Astrocyte (in vitro differentiated cells and primary cell): ENCODE results near the gene PHC2. TPM values are rescaled to one million over a fixed set of nuclear protein-coding genes. Genes with fewer than 3 reads are reported as not detected.

ENCODE experiments used
- DNase-seq: peaks from one replicate; pipeline ENCODE4 v3.0.0-alpha.2; 2010; ENCODE audit warnings: low read depth
- FAIRE-seq: peaks from 2 replicates; lab custom pipeline; 2011; peaks lifted over from hg19 to GRCh38; lab: Jason Lieb, UNC
- H2AFZ ChIP-seq: 2 replicates; pipeline ENCODE4 v1.6.0; 2012; ENCODE audit warnings: low read depth, low read length, inconsistent platforms
- H3K27ac ChIP-seq: 2 replicates; pipeline ENCODE4 v1.5.1; 2011; ENCODE audit warnings: low read depth, low read length, inconsistent platforms
- H3K27me3 ChIP-seq: 2 replicates; pipeline ENCODE4 v1.6.0; 2011; ENCODE audit warnings: low read length, inconsistent platforms; ENCODE audit not compliant: insufficient read depth
- H3K36me3 ChIP-seq: 2 replicates; pipeline ENCODE4 v1.5.1; 2011; ENCODE audit warnings: low read length, inconsistent platforms; ENCODE audit not compliant: insufficient read depth
- H3K4me1 ChIP-seq: 2 replicates; pipeline ENCODE4 v1.5.1; 2011; ENCODE audit warnings: low read length, inconsistent platforms; ENCODE audit not compliant: insufficient read depth
- H3K4me2 ChIP-seq: 2 replicates; pipeline ENCODE4 v1.6.0; 2012; ENCODE audit warnings: low read length, inconsistent platforms
- H3K4me3 ChIP-seq: 2 replicates; pipeline ENCODE4 v1.5.1; 2011; ENCODE audit warnings: low read depth, mild to moderate bottlenecking, low read length, inconsistent platforms; ENCODE audit not compliant: insufficient read depth
- H3K79me2 ChIP-seq: 2 replicates; pipeline ENCODE4 v1.6.0; 2012; ENCODE audit warnings: mild to moderate bottlenecking, low read length, inconsistent platforms; ENCODE audit not compliant: insufficient read depth
- H3K9ac ChIP-seq: 2 replicates; pipeline ENCODE4 v1.6.0; 2012; ENCODE audit warnings: mild to moderate bottlenecking, low read length, inconsistent platforms
- H3K9me3 ChIP-seq: 2 replicates; pipeline ENCODE4 v1.5.1; 2012; ENCODE audit warnings: low read depth, mild to moderate bottlenecking, low read length, inconsistent platforms; ENCODE audit not compliant: insufficient read depth
- H4K20me1 ChIP-seq: 2 replicates; pipeline ENCODE4 v1.6.0; 2012; ENCODE audit warnings: low read length, inconsistent platforms; ENCODE audit not compliant: insufficient read depth
- H3K27ac Mint-ChIP-seq: one replicate; pipeline ENCODE4 v1.8.0; 2021; ENCODE audit warnings: mild to moderate bottlenecking, mixed read lengths; ENCODE audit not compliant: unreplicated experiment
- H3K27me3 Mint-ChIP-seq: one replicate; pipeline ENCODE4 v1.8.0; 2021; ENCODE audit warnings: low read depth, mixed read lengths; ENCODE audit not compliant: unreplicated experiment
- H3K36me3 Mint-ChIP-seq: one replicate; pipeline ENCODE4 v1.8.0; 2021; ENCODE audit warnings: low read depth, mixed read lengths; ENCODE audit not compliant: unreplicated experiment
- H3K4me1 Mint-ChIP-seq: one replicate; pipeline ENCODE4 v1.8.0; 2021; ENCODE audit warnings: low read depth, mixed read lengths; ENCODE audit not compliant: unreplicated experiment
- H3K4me3 Mint-ChIP-seq: one replicate; pipeline ENCODE4 v1.8.0; 2021; ENCODE audit warnings: mild to moderate bottlenecking, moderate library complexity, mixed read lengths; ENCODE audit not compliant: unreplicated experiment
- H3K9me3 Mint-ChIP-seq: one replicate; pipeline ENCODE4 v1.8.0; 2021; ENCODE audit warnings: mild to moderate bottlenecking, mixed read lengths; ENCODE audit not compliant: unreplicated experiment
- CTCF ChIP-seq: IDR thresholded peaks from 2 replicates; pipeline ENCODE4 v1.5.1; 2011; ENCODE audit warnings: low read depth, mild to moderate bottlenecking, inconsistent platforms, low read length, moderate library complexity; ENCODE audit not compliant: insufficient read depth
- EZH2 ChIP-seq: IDR thresholded peaks from 2 replicates; pipeline ENCODE4 v1.6.1; 2012; ENCODE audit warnings: mild to moderate bottlenecking, low read length, inconsistent platforms; ENCODE audit not compliant: insufficient read depth
- total RNA-seq: library from RNA; stranded (reverse); gene quantifications from 2 replicates; pipeline ENCODE4 v1.2.1, GENCODE V29; 2021

PHC2 gene
- total RNA-seq, 1 donor from 2014 or later = 113 TPM

GRCh38 chr1:33281554-33282303 is 149.2 kb downstream of the PHC2 start:
- H3K9ac ChIP-seq = no peak overlapping the region
- H4K20me1 ChIP-seq = no peaks in the 10 kb centered on the region
- H3K4me1 Mint-ChIP-seq = no peaks in the 10 kb centered on the region
- no peak for DNase-seq
- FAIRE-seq = no peak
- no peak overlapping the region for H3K4me3 Mint-ChIP-seq
- H3K4me1 ChIP-seq = no peaks in the 10 kb centered on the region
- no peak overlapping the region for H3K27ac ChIP-seq
- H2AFZ ChIP-seq = no peak overlapping the region
- H3K9me3 ChIP-seq = no peaks in the 10 kb centered on the region
- no peaks in the 10 kb centered on the region for H3K79me2 ChIP-seq
- H3K36me3 Mint-ChIP-seq = peaks cover 16% of the 10 kb centered on the region
- H3K9me3 Mint-ChIP-seq = no peaks in the 10 kb centered on the region
- H3K27me3 Mint-ChIP-seq = no peaks in the 10 kb centered on the region
- no peak overlapping the region for H3K4me2 ChIP-seq
- H3K4me3 ChIP-seq = no peak overlapping the region
- H3K36me3 ChIP-seq = peaks cover 34% of the 10 kb centered on the region
- no peaks in the 10 kb centered on the region for H3K27me3 ChIP-seq
- TF ChIP-seq CTCF = no peak
- TF ChIP-seq EZH2 = no peak
- H3K27ac Mint-ChIP-seq = peak overlapping the region; percentile 27

GRCh38 chr1:33280091-33280661 is 150.7 kb downstream of the PHC2 start:
- Mint-ChIP-seq H3K4me1 (no peaks in the 10 kb centered on the region), H3K4me3 (no peak overlapping the region), H3K27me3 (no peaks in the 10 kb centered on the region), H3K9me3 (no peaks in the 10 kb centered on the region), H3K27ac (no peak overlapping the region), H3K36me3 (peaks cover 14% of the 10 kb centered on the region)
- H3K36me3 ChIP-seq = peaks cover 31% of the 10 kb centered on the region
- H4K20me1 ChIP-seq = peaks cover 12% of the 10 kb centered on the region
- no peak for FAIRE-seq
- no peak overlapping the region for H3K27ac ChIP-seq
- H3K27me3 ChIP-seq = no peaks in the 10 kb centered on the region
- H2AFZ ChIP-seq = no peak overlapping the region
- TF ChIP-seq EZH2 = no peak
- no peak for TF ChIP-seq CTCF
- H3K9me3 ChIP-seq = no peaks in the 10 kb centered on the region
- no peak overlapping the region for H3K9ac ChIP-seq
- H3K4me1 ChIP-seq = no peaks in the 10 kb centered on the region
- no peak overlapping the region for H3K4me2 ChIP-seq
- DNase-seq = no peak
- no peak overlapping the region for H3K4me3 ChIP-seq
- H3K79me2 ChIP-seq = peaks cover 8% of the 10 kb centered on the region
